ENCODE data around the gene AGAP1.

Gene AGAP1

GRCh38 chr2:235492850-235493344 is 946 bp upstream of the AGAP1 start:
- Histone ChIP-seq H3K27me3 (replicated peaks) (no peaks in the 10 kb centered on the region), H3K4me3 (ENCODE audit: low read depth, low read length) (peak overlapping the region; percentile 59)

DNA sequence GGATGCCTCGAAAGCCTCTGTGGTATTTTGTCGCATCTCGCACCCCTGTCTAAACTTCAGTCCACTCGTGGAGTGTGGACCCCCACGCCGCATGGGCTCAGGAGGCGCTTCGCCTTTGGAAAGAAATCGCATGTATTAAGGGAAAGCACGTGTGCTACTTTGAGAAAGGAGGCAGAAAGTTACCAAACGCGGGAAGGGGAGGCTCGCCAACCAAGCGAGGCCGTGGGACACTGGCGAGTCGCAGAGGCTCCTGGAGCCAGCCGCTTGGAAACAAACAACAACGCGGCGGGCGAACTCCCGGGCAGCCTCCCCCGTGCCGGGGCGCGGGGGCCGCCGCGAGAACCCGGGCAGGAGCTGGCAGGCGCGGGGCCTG is 455 bp upstream of the AGAP1 start:
- Histone ChIP-seq H3K27ac (no peak overlapping the region), H3K36me3 (replicated peaks) (no peaks in the 10 kb centered on the region), H3K27me3 (replicated peaks) (no peaks in the 10 kb centered on the region), H3K4me3 (ENCODE audit: low read depth, low read length) (peak overlapping the region; percentile 59)
- in situ Hi-C loops (cut with HindIII; ENCODE audit: low pct_ligation_motif_present, low sequenced_read_pairs) = no loop called here
- DNase-seq = peak; percentile 33
- TF ChIP-seq CTCF (IDR thresholded peaks at IDR 0.05; ENCODE audit: low read depth, low read length, missing control alignments) = no peak

More at GRCh38 chr2:235492850-235493344, 946 bp upstream of the AGAP1 start:
- no peak overlapping the region for H3K27ac ChIP-seq
- no peak for TF ChIP-seq CTCF (IDR thresholded peaks at IDR 0.05; ENCODE audit: low read depth, low read length, missing control alignments)
- H3K36me3 ChIP-seq (replicated peaks) = no peaks in the 10 kb centered on the region
- in situ Hi-C loops (cut with HindIII; ENCODE audit: low pct_ligation_motif_present, low sequenced_read_pairs) = no loop called here
- peak; percentile 20 for DNase-seq

DNA sequence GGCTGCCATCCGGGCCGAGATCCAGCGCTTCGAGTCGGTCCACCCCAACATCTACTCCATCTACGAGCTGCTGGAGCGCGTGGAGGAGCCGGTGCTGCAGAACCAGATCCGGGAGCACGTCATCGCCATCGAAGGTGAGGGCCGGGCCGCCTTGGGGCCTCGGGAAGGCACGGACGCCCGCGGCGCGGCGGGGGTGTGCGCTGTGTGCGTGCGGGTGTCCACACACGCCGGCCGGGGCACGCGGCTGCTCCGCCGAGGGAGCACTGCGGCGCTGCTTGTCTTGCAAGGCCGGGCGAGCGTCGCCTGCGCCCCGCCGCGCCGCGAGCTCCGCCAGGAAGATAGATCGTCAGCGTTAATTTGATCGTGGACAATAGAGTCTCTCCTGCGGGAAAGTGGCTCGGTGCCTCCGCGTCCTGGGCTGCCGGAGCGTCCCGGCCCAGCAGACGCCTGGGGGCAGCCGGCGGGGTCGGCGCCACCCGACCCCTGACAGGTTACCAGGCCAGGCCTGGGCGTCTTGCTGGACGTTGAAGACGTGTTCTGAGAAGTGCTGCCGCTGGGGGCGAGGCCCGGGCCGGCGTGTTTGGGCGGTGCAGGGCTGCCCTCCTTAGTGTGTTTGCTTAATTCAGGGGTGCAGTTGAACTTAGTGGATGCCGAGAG is 1.0 kb downstream of the AGAP1 start:
- peak; percentile 32 for DNase-seq
- Histone ChIP-seq H3K36me3 (replicated peaks) (no peaks in the 10 kb centered on the region), H3K27ac (no peak overlapping the region), H3K4me3 (ENCODE audit: low read depth, low read length) (peak overlapping the region; percentile 61), H3K27me3 (replicated peaks) (no peaks in the 10 kb centered on the region)
- in situ Hi-C loops (cut with HindIII; ENCODE audit: low pct_ligation_motif_present, low sequenced_read_pairs) = no loop called here
- TF ChIP-seq CTCF (IDR thresholded peaks at IDR 0.05; ENCODE audit: low read depth, low read length, missing control alignments) = no peak

GRCh38 chr2:235495373-235496238 is 1.8 kb downstream of the AGAP1 start:
- in situ Hi-C loops (cut with HindIII; ENCODE audit: low pct_ligation_motif_present, low sequenced_read_pairs) = no loop called here
- Histone ChIP-seq H3K4me3 (ENCODE audit: low read depth, low read length) (peak overlapping the region; percentile 61), H3K27ac (no peak overlapping the region), H3K36me3 (replicated peaks) (no peaks in the 10 kb centered on the region), H3K27me3 (replicated peaks) (no peaks in the 10 kb centered on the region)
- no peak for TF ChIP-seq CTCF (IDR thresholded peaks at IDR 0.05; ENCODE audit: low read depth, low read length, missing control alignments)
- no peak for DNase-seq

DNA sequence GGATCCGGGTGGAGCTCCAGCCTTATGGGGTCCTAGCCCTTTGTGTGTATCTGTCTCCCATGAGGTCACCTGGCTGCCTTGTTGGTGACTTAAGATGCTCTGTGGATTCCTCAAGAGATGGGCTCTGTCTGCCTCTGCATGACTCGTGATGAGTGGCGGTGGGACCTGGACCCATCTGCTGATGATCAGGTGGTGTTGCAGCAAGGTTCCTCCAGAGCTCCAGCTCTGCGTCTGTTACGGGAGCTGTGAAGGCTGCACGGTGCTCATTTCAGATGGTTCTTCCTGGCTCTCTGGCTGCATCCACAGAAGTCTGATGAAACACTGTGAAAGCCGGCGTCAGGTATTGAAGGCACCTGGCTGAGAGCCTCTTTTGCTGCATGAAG is 2.4 kb downstream of the AGAP1 start:
- Histone ChIP-seq H3K27ac (no peak overlapping the region), H3K4me3 (ENCODE audit: low read depth, low read length) (no peak overlapping the region), H3K36me3 (replicated peaks) (no peaks in the 10 kb centered on the region), H3K27me3 (replicated peaks) (no peaks in the 10 kb centered on the region)
- in situ Hi-C loops (cut with HindIII; ENCODE audit: low pct_ligation_motif_present, low sequenced_read_pairs) = no loop called here
- TF ChIP-seq CTCF (IDR thresholded peaks at IDR 0.05; ENCODE audit: low read depth, low read length, missing control alignments) = no peak
- peak; percentile 11 for DNase-seq

Measured in brain microvascular endothelial cell (primary cell).